Ascending aorta (tissue), 2 donors: Measurements from ENCODE around the gene MAML1. TPM values are rescaled to one million over a fixed set of nuclear protein-coding genes. Genes with fewer than 3 reads are reported as not detected.

Experiments
- DNase-seq, 2 donors: peaks; one replicate each; pipeline ENCODE4 v3.0.0-alpha.2; 2019; ENCODE audit warnings: low spot score in 2 of 2
- H3K27ac ChIP-seq, 2 donors: fragments of 200-600 bp; sonication (generic); one replicate each; pipeline ENCODE4 v1.5.1; 2016 to 2017; ENCODE audit warnings: mild to moderate bottlenecking in 1 of 2
- H3K27me3 ChIP-seq: fragments of 200-600 bp; sonication (generic); one replicate; pipeline ENCODE4 v1.5.1; 2017
- H3K36me3 ChIP-seq, 2 donors: fragments of 200-600 bp; sonication (generic); one replicate each; pipeline ENCODE4 v1.5.1; 2016
- H3K4me1 ChIP-seq, 2 donors: fragments of 200-600 bp; sonication (generic); one replicate each; pipeline ENCODE4 v1.5.1; 2016 to 2017; ENCODE audit warnings: mild to moderate bottlenecking in 1 of 2
- H3K4me3 ChIP-seq, 2 donors: fragments of 200-600 bp; sonication (generic); one replicate each; pipeline ENCODE4 v1.5.1; 2016 to 2017; ENCODE audit warnings: mild to moderate bottlenecking in 1 of 2
- H3K9me3 ChIP-seq, 2 donors: fragments of 200-600 bp; sonication (generic); one replicate each; pipeline ENCODE4 v1.5.1; 2016
- intact Hi-C: fragments of 100-400 bp; cut with DNase I; formaldehyde crosslinking; loops from one replicate; pipeline ENCODE4 v1.15.1; 2023
- total RNA-seq: library from RNA; depleted of rRNA; stranded (reverse); fragments of >200 nt; gene quantifications from one replicate; pipeline ENCODE4 v1.1.0, GENCODE V29; 2016
- TF ChIP-seq, protein P1 (sequence below), 3 experiments: fragments of 200-600 bp in 2 of 3; fragments of 450-650 bp in 1 of 3; sonication (generic) in 2 of 3; IDR thresholded peaks; one replicate each; pipeline ENCODE4 v1.5.1; 2016 to 2019; ENCODE audit warnings: antibody characterized with exemption in 3 of 3, mild to moderate bottlenecking in 1 of 3, moderate library complexity in 1 of 3

Gene MAML1
- total RNA-seq, 1 donor from 2014 or later = 42.6 TPM

DNA sequence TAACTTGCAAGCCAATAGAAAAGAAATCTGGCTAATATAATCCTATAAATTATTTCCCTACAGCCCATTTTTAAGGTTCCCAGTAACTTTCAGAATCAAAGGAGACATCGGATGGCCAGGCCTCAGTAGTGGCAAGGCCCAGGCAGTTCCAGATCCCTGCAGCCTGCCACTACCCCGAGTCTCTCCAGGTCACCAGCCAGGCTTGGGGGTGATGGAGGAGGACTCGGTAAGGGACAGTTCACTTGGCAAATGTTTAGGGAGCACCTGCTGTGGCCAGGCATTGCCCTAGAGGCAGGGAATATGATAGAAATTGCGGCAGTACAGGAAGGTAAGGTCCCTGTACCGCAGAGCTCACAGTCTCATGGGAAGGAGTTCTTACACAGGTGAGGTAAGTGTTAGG is 46.0 kb downstream of the MAML1 start:
- Histone ChIP-seq H3K36me3 (peaks cover 42 to 51% of the 10 kb centered on the region in 2 donors), H3K4me1 (no peaks in the 10 kb centered on the region), H3K27me3 (no peaks in the 10 kb centered on the region), H3K27ac (no peak overlapping the region), H3K9me3 (no peaks in the 10 kb centered on the region), H3K4me3 (no peak overlapping the region)
- DNase-seq = no peak
- TF ChIP-seq, protein P1, sequence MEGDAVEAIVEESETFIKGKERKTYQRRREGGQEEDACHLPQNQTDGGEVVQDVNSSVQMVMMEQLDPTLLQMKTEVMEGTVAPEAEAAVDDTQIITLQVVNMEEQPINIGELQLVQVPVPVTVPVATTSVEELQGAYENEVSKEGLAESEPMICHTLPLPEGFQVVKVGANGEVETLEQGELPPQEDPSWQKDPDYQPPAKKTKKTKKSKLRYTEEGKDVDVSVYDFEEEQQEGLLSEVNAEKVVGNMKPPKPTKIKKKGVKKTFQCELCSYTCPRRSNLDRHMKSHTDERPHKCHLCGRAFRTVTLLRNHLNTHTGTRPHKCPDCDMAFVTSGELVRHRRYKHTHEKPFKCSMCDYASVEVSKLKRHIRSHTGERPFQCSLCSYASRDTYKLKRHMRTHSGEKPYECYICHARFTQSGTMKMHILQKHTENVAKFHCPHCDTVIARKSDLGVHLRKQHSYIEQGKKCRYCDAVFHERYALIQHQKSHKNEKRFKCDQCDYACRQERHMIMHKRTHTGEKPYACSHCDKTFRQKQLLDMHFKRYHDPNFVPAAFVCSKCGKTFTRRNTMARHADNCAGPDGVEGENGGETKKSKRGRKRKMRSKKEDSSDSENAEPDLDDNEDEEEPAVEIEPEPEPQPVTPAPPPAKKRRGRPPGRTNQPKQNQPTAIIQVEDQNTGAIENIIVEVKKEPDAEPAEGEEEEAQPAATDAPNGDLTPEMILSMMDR (IDR thresholded peaks at IDR 0.05) = no peak
- intact Hi-C loops = no loop called here

DNA sequence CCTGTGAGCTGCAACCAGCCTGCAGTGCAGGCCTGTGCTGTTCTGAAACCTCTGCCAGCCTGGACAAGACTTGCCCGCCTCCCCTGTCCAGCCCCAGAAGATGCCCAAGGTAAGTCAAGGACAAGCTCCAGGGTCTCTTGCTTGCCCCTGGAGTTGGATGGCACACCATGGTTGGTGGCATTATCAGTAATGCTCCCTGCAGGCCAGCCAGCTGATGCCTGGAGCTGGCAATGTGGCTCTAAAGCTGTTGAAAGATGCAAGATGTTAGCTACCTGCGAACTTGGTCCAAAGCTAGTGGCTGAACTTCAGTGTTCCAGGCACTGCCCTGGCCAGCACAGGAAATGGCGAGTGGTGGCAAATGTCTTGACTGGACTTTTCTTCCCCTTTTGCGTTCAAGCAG is 47.2 kb downstream of the MAML1 start:
- H3K36me3 ChIP-seq = peaks cover 30 to 38% of the 10 kb centered on the region in 2 donors
- TF ChIP-seq, protein P1 (IDR thresholded peaks at IDR 0.05) = no peak
- no peaks in the 10 kb centered on the region for H3K4me1 ChIP-seq
- no peak for DNase-seq
- H3K27me3 ChIP-seq = no peaks in the 10 kb centered on the region
- H3K9me3 ChIP-seq = no peaks in the 10 kb centered on the region
- intact Hi-C loops = no loop called here
- H3K27ac ChIP-seq = no peak overlapping the region
- H3K4me3 ChIP-seq = no peak overlapping the region

DNA sequence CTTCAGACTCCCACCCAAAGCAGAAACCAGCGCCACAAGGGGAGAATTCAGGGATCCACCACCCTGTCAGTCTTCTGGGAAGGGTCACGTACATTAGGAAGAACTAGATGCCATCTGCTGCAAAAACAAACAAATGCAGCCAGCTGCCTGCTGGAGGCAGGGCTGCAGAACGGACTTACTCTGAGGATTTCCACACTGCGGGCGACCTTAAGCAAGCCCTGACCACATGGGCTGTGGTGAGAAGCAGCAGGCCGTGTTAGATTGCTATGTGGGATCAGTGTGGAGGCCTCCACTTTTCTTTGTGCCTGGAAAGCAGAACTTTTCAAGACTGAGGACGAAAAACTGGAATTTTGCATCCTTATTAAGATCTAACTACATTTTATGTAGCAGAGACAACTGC is 47.7 kb downstream of the MAML1 start:
- TF ChIP-seq, protein P1 (IDR thresholded peaks at IDR 0.05) = no peak

DNA sequence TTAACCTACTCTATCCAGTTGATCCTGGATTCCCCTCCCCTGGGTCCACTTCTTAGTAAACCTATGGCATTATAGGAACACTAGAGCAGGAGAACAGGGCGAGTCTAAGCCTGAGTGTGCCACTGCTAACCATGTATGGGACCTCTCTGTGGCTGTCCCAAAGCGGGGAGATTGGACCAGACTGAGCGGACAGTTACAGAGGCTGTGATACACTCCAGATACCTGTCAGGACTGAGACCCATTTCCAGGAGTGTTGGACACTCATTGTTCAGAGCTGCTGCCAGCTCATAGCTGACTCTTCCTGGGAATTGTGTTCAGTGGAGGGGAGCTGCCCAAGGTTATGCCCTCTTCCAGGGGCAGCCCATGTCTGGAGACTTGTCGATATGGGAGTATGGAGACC is 49.2 kb downstream of the MAML1 start:
- DNase-seq = no peak
- Histone ChIP-seq H3K27ac (no peak overlapping the region), H3K4me3 (no peak overlapping the region), H3K27me3 (no peaks in the 10 kb centered on the region), H3K36me3 (peaks cover 10 to 20% of the 10 kb centered on the region in 2 donors), H3K4me1 (no peaks in the 10 kb centered on the region), H3K9me3 (no peaks in the 10 kb centered on the region)
- intact Hi-C loops = no loop called here
- TF ChIP-seq, protein P1 (IDR thresholded peaks at IDR 0.05) = no peak

More for the DNA sequence above, 47.7 kb downstream of the MAML1 start:
- H3K4me3 ChIP-seq = no peak overlapping the region
- no peak overlapping the region for H3K27ac ChIP-seq
- no peak for DNase-seq
- H3K4me1 ChIP-seq = no peaks in the 10 kb centered on the region
- no peaks in the 10 kb centered on the region for H3K9me3 ChIP-seq
- intact Hi-C loops = no loop called here
- H3K27me3 ChIP-seq = no peaks in the 10 kb centered on the region
- peaks cover 24 to 34% of the 10 kb centered on the region in 2 donors for H3K36me3 ChIP-seq

DNA sequence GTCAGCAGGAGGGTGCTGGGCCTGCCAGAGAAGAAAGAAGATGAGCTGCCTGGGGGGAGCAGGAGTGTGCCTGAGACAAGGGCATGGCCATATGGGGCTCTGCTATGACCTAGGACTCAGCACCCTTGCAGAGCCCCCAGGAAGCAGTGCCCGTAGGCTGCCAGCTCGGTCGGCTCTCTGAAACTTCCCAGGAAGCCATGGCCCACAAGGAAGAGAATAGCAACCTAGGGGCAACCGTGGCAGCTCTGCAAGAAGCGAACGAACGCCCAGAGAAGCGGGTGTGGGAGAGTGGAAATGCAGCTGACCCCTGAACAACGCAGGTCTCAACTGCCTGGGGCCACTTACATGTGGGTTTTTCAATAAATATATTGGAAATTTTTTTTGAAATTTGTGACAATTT is 50.5 kb downstream of the MAML1 start:
- no peaks in the 10 kb centered on the region for H3K27me3 ChIP-seq
- no peaks in the 10 kb centered on the region for H3K9me3 ChIP-seq
- no peaks in the 10 kb centered on the region for H3K4me1 ChIP-seq
- peaks cover 10% of the 10 kb centered on the region in 2 donors for H3K36me3 ChIP-seq
- no peak for DNase-seq
- no peak overlapping the region for H3K27ac ChIP-seq
- intact Hi-C loops = no loop called here
- TF ChIP-seq, protein P1 (IDR thresholded peaks at IDR 0.05) = no peak
- H3K4me3 ChIP-seq = no peak overlapping the region

DNA sequence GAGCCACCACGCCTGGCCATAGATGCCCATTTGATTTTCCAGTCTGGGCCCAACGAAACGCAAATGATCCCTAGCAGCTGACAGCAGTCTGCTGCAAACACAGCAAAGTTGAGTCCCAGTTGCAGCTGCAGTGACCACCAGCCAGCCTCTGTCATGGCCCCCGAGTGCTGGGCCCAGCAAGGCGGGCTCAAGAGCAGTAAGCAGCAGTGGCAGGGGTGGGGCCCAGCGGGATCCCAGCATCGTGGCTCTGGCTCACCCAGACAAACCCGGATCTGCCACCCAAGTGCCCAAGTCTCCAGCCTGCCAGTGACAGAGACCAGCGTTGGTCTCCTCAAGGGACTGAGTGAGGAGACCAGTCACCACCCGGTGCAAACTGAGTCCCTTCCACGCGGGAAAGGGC is 54.2 kb downstream of the MAML1 start:
- H3K9me3 ChIP-seq = no peaks in the 10 kb centered on the region
- H3K27me3 ChIP-seq = no peaks in the 10 kb centered on the region
- intact Hi-C loops = no loop called here
- H3K27ac ChIP-seq = no peak overlapping the region
- H3K4me3 ChIP-seq = no peak overlapping the region
- no peak for DNase-seq
- H3K4me1 ChIP-seq = no peaks in the 10 kb centered on the region
- TF ChIP-seq, protein P1 (IDR thresholded peaks at IDR 0.05) = no peak
- no peaks in the 10 kb centered on the region for H3K36me3 ChIP-seq
